ENCODE results near the gene APOO.

DNA sequence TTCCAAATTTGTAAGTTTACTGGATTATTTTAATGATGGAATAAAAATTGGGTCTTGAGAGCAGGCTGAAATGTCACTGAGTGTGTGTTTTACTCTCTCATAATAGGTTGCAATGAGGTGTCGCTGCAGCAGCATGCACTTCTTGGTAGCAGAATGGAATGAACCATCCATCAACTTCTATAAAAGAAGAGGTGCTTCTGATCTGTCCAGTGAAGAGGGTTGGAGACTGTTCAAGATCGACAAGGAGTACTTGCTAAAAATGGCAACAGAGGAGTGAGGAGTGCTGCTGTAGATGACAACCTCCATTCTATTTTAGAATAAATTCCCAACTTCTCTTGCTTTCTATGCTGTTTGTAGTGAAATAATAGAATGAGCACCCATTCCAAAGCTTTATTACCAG lies 122.2 kb downstream of the APOO start:
- TF ChIP-seq, protein P1, sequence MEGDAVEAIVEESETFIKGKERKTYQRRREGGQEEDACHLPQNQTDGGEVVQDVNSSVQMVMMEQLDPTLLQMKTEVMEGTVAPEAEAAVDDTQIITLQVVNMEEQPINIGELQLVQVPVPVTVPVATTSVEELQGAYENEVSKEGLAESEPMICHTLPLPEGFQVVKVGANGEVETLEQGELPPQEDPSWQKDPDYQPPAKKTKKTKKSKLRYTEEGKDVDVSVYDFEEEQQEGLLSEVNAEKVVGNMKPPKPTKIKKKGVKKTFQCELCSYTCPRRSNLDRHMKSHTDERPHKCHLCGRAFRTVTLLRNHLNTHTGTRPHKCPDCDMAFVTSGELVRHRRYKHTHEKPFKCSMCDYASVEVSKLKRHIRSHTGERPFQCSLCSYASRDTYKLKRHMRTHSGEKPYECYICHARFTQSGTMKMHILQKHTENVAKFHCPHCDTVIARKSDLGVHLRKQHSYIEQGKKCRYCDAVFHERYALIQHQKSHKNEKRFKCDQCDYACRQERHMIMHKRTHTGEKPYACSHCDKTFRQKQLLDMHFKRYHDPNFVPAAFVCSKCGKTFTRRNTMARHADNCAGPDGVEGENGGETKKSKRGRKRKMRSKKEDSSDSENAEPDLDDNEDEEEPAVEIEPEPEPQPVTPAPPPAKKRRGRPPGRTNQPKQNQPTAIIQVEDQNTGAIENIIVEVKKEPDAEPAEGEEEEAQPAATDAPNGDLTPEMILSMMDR (IDR thresholded peaks at IDR 0.05), result no peak
- TF ChIP-seq POLR2A (IDR thresholded peaks at IDR 0.05), result no peak
